K562 (cell line): Measurements from ENCODE around the gene CHD2.

Experiments
- CHD2 ChIP-seq: IDR thresholded peaks from 2 replicates; pipeline ENCODE4 v1.6.1; 2011; ENCODE audit warnings: low read depth, low read length
- CTCF ChIP-seq, 3 experiments: IDR thresholded peaks in 2 of 3; conservative IDR thresholded peaks in 1 of 3; 2 replicates each; pipeline ENCODE4 v1.5.1; 2011 to 2012; ENCODE audit warnings: low read length in 3 of 3, mild to moderate bottlenecking in 3 of 3, control low read depth in 2 of 3, improper control_type of control experiment in 1 of 3, inconsistent platforms in 1 of 3, low read depth in 1 of 3, mixed read lengths in 1 of 3, moderate library complexity in 1 of 3; ENCODE audit not compliant: insufficient read depth in 2 of 3
- EP300 ChIP-seq: IDR thresholded peaks from 2 replicates; pipeline ENCODE4 v1.6.1; 2012; ENCODE audit warnings: low read length, improper control_type of control experiment
- HMG20A ChIP-seq: fragments of 450-650 bp; formaldehyde crosslinking; conservative IDR thresholded peaks from 2 replicates; pipeline ENCODE4 v1.4.0; 2020; ENCODE audit warnings: mild to moderate bottlenecking, mixed read lengths
- MTA3 ChIP-seq: fragments of 450-650 bp; formaldehyde crosslinking; IDR thresholded peaks from 2 replicates; pipeline ENCODE4 v1.6.1; 2017; ENCODE audit warnings: mild to moderate bottlenecking, borderline replicate concordance
- NRF1 ChIP-seq, 2 experiments: fragments of 450-650 bp; IDR thresholded peaks in 1 of 2; conservative IDR thresholded peaks in 1 of 2; 2 replicates each; pipeline ENCODE4 v1.6.1; 2014; ENCODE audit warnings: mild to moderate bottlenecking in 2 of 2
- POLR2AphosphoS5 ChIP-seq: IDR thresholded peaks from 2 replicates; pipeline ENCODE4 v1.6.1; 2011; ENCODE audit warnings: mild to moderate bottlenecking, low read depth, low read length, moderate library complexity; ENCODE audit not compliant: control insufficient read depth, insufficient read depth
- RCOR1 ChIP-seq, 2 experiments: IDR thresholded peaks; 2 replicates each; pipeline ENCODE4 v1.6.1; 2012; ENCODE audit warnings: low read depth in 2 of 2, low read length in 2 of 2, borderline replicate concordance in 1 of 2, improper control_type of control experiment in 1 of 2
- SMARCA5 ChIP-seq: fragments of 450-650 bp; IDR thresholded peaks from 2 replicates; pipeline ENCODE4 v1.6.1; 2016
- SP1 ChIP-seq: sonication (generic); formaldehyde crosslinking; IDR thresholded peaks from 2 replicates; pipeline ENCODE4 v1.8.1; 2022; ENCODE audit warnings: mild to moderate bottlenecking, missing genetic modification reagents
- ZBTB33 ChIP-seq: sonication (generic); formaldehyde crosslinking; IDR thresholded peaks from 2 replicates; pipeline ENCODE4 v1.8.1; 2023; ENCODE audit warnings: mild to moderate bottlenecking, missing genetic modification reagents
- ZNF274 ChIP-seq: IDR thresholded peaks from 2 replicates; pipeline ENCODE4 v1.6.1; 2011; ENCODE audit warnings: low read depth, mild to moderate bottlenecking, low read length, moderate library complexity, borderline replicate concordance
- ZNF280B ChIP-seq: fragments of 250-450 bp; sonication (Bioruptor Pico); IDR thresholded peaks from 2 replicates; pipeline ENCODE4 v1.5.1; 2021; ENCODE audit warnings: mild to moderate bottlenecking

- TF ChIP-seq ZNF280B (CRISPR knock-in tag), result no peak
- no peak for TF ChIP-seq RCOR1 (IDR thresholded peaks at IDR 0.05; ENCODE audit: borderline replicate concordance in 1 of 2, low read depth in 2 of 2, low read length in 2 of 2)
- TF ChIP-seq SP1 (CRISPR knock-in tag), result no peak
- TF ChIP-seq CTCF (IDR thresholded peaks at IDR 0.05 in 2 of 3, conservative IDR thresholded peaks at IDR 0.05 in 1 of 3; ENCODE audit: insufficient read depth in 2 of 3, low read depth in 1 of 3, low read length in 3 of 3), result no peak
- TF ChIP-seq MTA3, result no peak
- no peak for TF ChIP-seq NRF1 (conservative IDR thresholded peaks at IDR 0.05 in 1 of 2, IDR thresholded peaks at IDR 0.05 in 1 of 2)
- no peak for TF ChIP-seq ZNF274
- no peak for TF ChIP-seq ZBTB33
- no peak for TF ChIP-seq POLR2AphosphoS5
- TF ChIP-seq CHD2, result no peak
- no peak for TF ChIP-seq SMARCA5
- no peak for TF ChIP-seq EP300
- no peak for TF ChIP-seq HMG20A (CRISPR knock-in tag)
Measured at GRCh38 chr15:92900731-92901071, 577 bp downstream of the CHD2 start.
